H1 (cell line): ENCODE results near the gene GRID1. TPM values are rescaled to one million over a fixed set of nuclear protein-coding genes. Genes with fewer than 3 reads are reported as not detected.

ENCODE experiments used
- CTCF ChIA-PET: fragments of 300-600 bp; sonication (Branson Sonifier 250); formaldehyde crosslinking; loops from one replicate; lab custom pipeline; 2021; ENCODE audit not compliant: partially characterized antibody; lab: Charles Lee
- POLR2A ChIA-PET: fragments of 300-600 bp; sonication (Branson Sonifier 250); formaldehyde crosslinking; loops from one replicate; lab custom pipeline; 2021; ENCODE audit warnings: inconsistent platforms; ENCODE audit not compliant: partially characterized antibody; lab: Charles Lee
- DNase-seq, 2 experiments: peaks; one replicate each; pipeline versions ENCODE4 v3.0.0 to v3.0.0-alpha.2; 2010 to 2022; ENCODE audit warnings: low spot score in 2 of 2, low read depth in 1 of 2, mixed read lengths in 1 of 2
- FAIRE-seq: peaks from 2 replicates; lab custom pipeline; 2011; peaks lifted over from hg19 to GRCh38; lab: Jason Lieb, UNC
- H2AFZ ChIP-seq: 2 replicates; pipeline ENCODE4 v1.8.1; 2012; ENCODE audit warnings: low read length, inconsistent platforms
- H2AK5ac ChIP-seq: 2 replicates; pipeline ENCODE4 v1.6.1; 2013; ENCODE audit warnings: low read depth, low read length
- H2BK120ac ChIP-seq: replicated peaks from 2 replicates; pipeline ENCODE3; 2013; ENCODE audit warnings: low read depth, low read length, inconsistent platforms
- H2BK12ac ChIP-seq: 2 replicates; pipeline ENCODE4 v1.6.1; 2013; ENCODE audit warnings: low read depth, low read length
- H2BK15ac ChIP-seq: 2 replicates; pipeline ENCODE4 v1.6.1; 2013; ENCODE audit warnings: low read length
- H2BK20ac ChIP-seq: 2 replicates; pipeline ENCODE4 v1.6.1; 2013; ENCODE audit warnings: low read length
- H2BK5ac ChIP-seq: 2 replicates; pipeline ENCODE4 v1.6.1; 2013; ENCODE audit warnings: low read depth, low read length
- H3K14ac ChIP-seq: 2 replicates; pipeline ENCODE4 v1.6.1; 2013; ENCODE audit warnings: inconsistent platforms; ENCODE audit not compliant: insufficient read length
- H3K18ac ChIP-seq: 2 replicates; pipeline ENCODE4 v1.6.1; 2013; ENCODE audit warnings: low read length; ENCODE audit errors: extremely low read depth
- H3K23ac ChIP-seq: 2 replicates; pipeline ENCODE4 v1.6.1; 2013; ENCODE audit warnings: inconsistent platforms; ENCODE audit not compliant: insufficient read length
- H3K23me2 ChIP-seq: 2 replicates; pipeline ENCODE4 v1.6.1; 2013; ENCODE audit warnings: low read depth, low read length
- H3K27ac ChIP-seq: 2 replicates; pipeline ENCODE4 v1.6.1; 2011; ENCODE audit warnings: low read depth, low read length, inconsistent platforms
- H3K27me3 ChIP-seq, 4 experiments: replicated peaks in 1 of 4; 1 replicate in 1 of 4; 2 replicates in 3 of 4; pipeline versions ENCODE4 v1.6.1 to v1.8.1; 2011 to 2013; ENCODE audit warnings: low read length in 3 of 4, mild to moderate bottlenecking in 3 of 4, inconsistent platforms in 2 of 4, mixed read lengths in 2 of 4, moderate library complexity in 1 of 4; ENCODE audit not compliant: control insufficient read depth in 3 of 4, insufficient read depth in 3 of 4; ENCODE audit errors: extremely low read depth in 1 of 4
- H3K36me3 ChIP-seq, 4 experiments: 2 replicates each; pipeline versions ENCODE4 v1.6.1 to v1.8.1; 2011 to 2013; ENCODE audit warnings: mild to moderate bottlenecking in 4 of 4, low read length in 3 of 4, moderate library complexity in 2 of 4, control low read depth in 1 of 4, inconsistent platforms in 1 of 4; ENCODE audit not compliant: insufficient read depth in 4 of 4, control insufficient read depth in 2 of 4
- H3K4ac ChIP-seq: replicated peaks from 2 replicates; pipeline ENCODE3; 2013; ENCODE audit warnings: low read length, low read depth, mixed read lengths, inconsistent platforms; ENCODE audit not compliant: insufficient read length
- H3K4me1 ChIP-seq, 4 experiments: replicated peaks in 1 of 4; 1 replicate in 1 of 4; 2 replicates in 3 of 4; pipeline versions ENCODE4 v1.6.1 to v1.8.1; 2011 to 2013; ENCODE audit warnings: low read length in 3 of 4, inconsistent platforms in 2 of 4, mixed read lengths in 1 of 4; ENCODE audit not compliant: insufficient read depth in 4 of 4, control insufficient read depth in 3 of 4
- H3K4me2 ChIP-seq, 2 experiments: 2 replicates each; pipeline versions ENCODE4 v1.6.1 to v1.8.1; 2011 to 2013; ENCODE audit warnings: low read depth in 2 of 2, low read length in 2 of 2, control low read depth in 1 of 2, inconsistent platforms in 1 of 2, mild to moderate bottlenecking in 1 of 2; ENCODE audit not compliant: insufficient read depth in 1 of 2
- H3K4me3 ChIP-seq, 4 experiments: fragments of 200-600, 300-600 bp in 1 of 4; sonication (generic), shearing (Covaris generic), sonication (Bioruptor Twin) in 1 of 4; 2 replicates each; pipeline versions ENCODE4 v1.5.1 to v1.8.1; 2011 to 2016; ENCODE audit warnings: low read length in 4 of 4, low read depth in 3 of 4, control low read depth in 2 of 4, inconsistent platforms in 2 of 4, mild to moderate bottlenecking in 2 of 4, mixed read lengths in 1 of 4, moderate library complexity in 1 of 4; ENCODE audit not compliant: insufficient read depth in 2 of 4; ENCODE audit errors: extremely low read depth in 1 of 4
- H3K56ac ChIP-seq: replicated peaks from 2 replicates; pipeline ENCODE3; 2013; ENCODE audit warnings: low read depth, mild to moderate bottlenecking, mixed read lengths, low read length, inconsistent platforms; ENCODE audit not compliant: insufficient read length
- H3K79me1 ChIP-seq: 2 replicates; pipeline ENCODE4 v1.6.1; 2013; ENCODE audit warnings: low read depth, low read length, control low read depth
- H3K79me2 ChIP-seq, 2 experiments: 2 replicates each; pipeline versions ENCODE4 v1.6.1 to v1.8.1; 2012 to 2013; ENCODE audit warnings: low read length in 2 of 2, mild to moderate bottlenecking in 2 of 2, inconsistent platforms in 1 of 2; ENCODE audit not compliant: insufficient read depth in 2 of 2, control insufficient read depth in 1 of 2
- H3K9ac ChIP-seq, 4 experiments: replicated peaks in 1 of 4; 1 replicate in 1 of 4; 2 replicates in 3 of 4; pipeline versions ENCODE4 v1.6.1 to v1.8.1; 2011 to 2013; ENCODE audit warnings: low read depth in 3 of 4, low read length in 3 of 4, control low read depth in 2 of 4, mild to moderate bottlenecking in 2 of 4, moderate library complexity in 2 of 4, inconsistent platforms in 1 of 4; ENCODE audit errors: extremely low read depth in 1 of 4
- H3K9me3 ChIP-seq, 2 experiments: 2 replicates each; pipeline versions ENCODE4 v1.6.1 to v1.8.1; 2012 to 2013; ENCODE audit warnings: mild to moderate bottlenecking in 2 of 2, moderate library complexity in 2 of 2, control low read depth in 1 of 2, inconsistent platforms in 1 of 2, low read depth in 1 of 2, low read length in 1 of 2, mixed read lengths in 1 of 2; ENCODE audit not compliant: insufficient read depth in 2 of 2
- H4K20me1 ChIP-seq, 2 experiments: replicated peaks in 1 of 2; 2 replicates each; pipeline versions ENCODE3 to v1.8.1; 2011 to 2013; ENCODE audit warnings: inconsistent platforms in 2 of 2, low read length in 2 of 2, mild to moderate bottlenecking in 1 of 2; ENCODE audit not compliant: insufficient read depth in 2 of 2, control insufficient read depth in 1 of 2
- H4K5ac ChIP-seq: 2 replicates; pipeline ENCODE4 v1.6.1; 2013; ENCODE audit warnings: low read length, low read depth, mixed read lengths, inconsistent platforms; ENCODE audit not compliant: insufficient read length
- H4K8ac ChIP-seq: 2 replicates; pipeline ENCODE4 v1.8.0; 2013; ENCODE audit warnings: mild to moderate bottlenecking, moderate library complexity, low read length, inconsistent platforms; ENCODE audit not compliant: insufficient read depth; ENCODE audit errors: extremely low read depth
- H4K91ac ChIP-seq: replicated peaks from 2 replicates; pipeline ENCODE3; 2013; ENCODE audit warnings: low read length, mixed read lengths, inconsistent platforms; ENCODE audit not compliant: insufficient read length
- CBX5 ChIP-seq: fragments of 300-800, 300-1000 bp; sonication (generic); IDR thresholded peaks from 2 replicates; pipeline ENCODE4 v1.7.1; 2016; ENCODE audit warnings: antibody characterized with exemption, low read length, low read depth
- CBX8 ChIP-seq: fragments of 300-800, 300-1000 bp; sonication (generic); IDR thresholded peaks from 2 replicates; pipeline ENCODE4 v1.7.1; 2016; ENCODE audit warnings: low read depth, low read length, borderline replicate concordance
- CREB1 ChIP-seq: IDR thresholded peaks from 2 replicates; pipeline ENCODE4 v1.6.1; 2012; ENCODE audit warnings: inconsistent platforms
- EZH2 ChIP-seq: fragments of 200-600 bp; sonication (generic); IDR thresholded peaks from 2 replicates; pipeline ENCODE4 v1.7.1; 2012; ENCODE audit warnings: low read depth, mild to moderate bottlenecking, moderate library complexity, low read length, inconsistent platforms; ENCODE audit not compliant: severe bottlenecking
- HDAC2 ChIP-seq, 2 experiments: fragments of 300-600 bp in 1 of 2; sonication (generic) in 1 of 2; IDR thresholded peaks; 2 replicates each; pipeline ENCODE4 v1.6.1; 2011 to 2012; ENCODE audit warnings: low read depth in 2 of 2, low read length in 2 of 2, mild to moderate bottlenecking in 2 of 2, moderate library complexity in 2 of 2, borderline replicate concordance in 1 of 2, inconsistent platforms in 1 of 2
- HDAC6 ChIP-seq: IDR thresholded peaks from one replicate; pipeline ENCODE4 v1.7.1; 2012; ENCODE audit warnings: low read depth, mild to moderate bottlenecking, inconsistent platforms, low read length, moderate library complexity
- KDM5A ChIP-seq: fragments of 200-600 bp; IDR thresholded peaks from 2 replicates; pipeline ENCODE4 v1.7.1; 2012; ENCODE audit warnings: mild to moderate bottlenecking, low read length, inconsistent platforms, mixed read lengths
- RAD21 ChIP-seq, 2 experiments: IDR thresholded peaks in 1 of 2; conservative IDR thresholded peaks in 1 of 2; 2 replicates each; pipeline ENCODE4 v1.6.1; 2011; ENCODE audit warnings: low read depth in 2 of 2, low read length in 2 of 2, improper control_type of control experiment in 1 of 2, inconsistent platforms in 1 of 2, mild to moderate bottlenecking in 1 of 2, moderate library complexity in 1 of 2
- SAP30 ChIP-seq: fragments of 300-600 bp; sonication (generic); IDR thresholded peaks from 2 replicates; pipeline ENCODE4 v1.7.1; 2012; ENCODE audit warnings: low read length, moderate library complexity, mild to moderate bottlenecking, inconsistent platforms; ENCODE audit not compliant: insufficient read depth, insufficient replicate concordance
- SP2 ChIP-seq: IDR thresholded peaks from 2 replicates; pipeline ENCODE4 v1.6.1; 2012; ENCODE audit warnings: mild to moderate bottlenecking, low read length, inconsistent platforms
- SUZ12 ChIP-seq: fragments of 200-600 bp; sonication (generic); IDR thresholded peaks from 2 replicates; pipeline ENCODE4 v1.6.1; 2012; ENCODE audit warnings: mild to moderate bottlenecking, inconsistent platforms, low read length, moderate library complexity, mixed read lengths
- TBP ChIP-seq: IDR thresholded peaks from 2 replicates; pipeline ENCODE4 v1.6.1; 2011; ENCODE audit warnings: low read depth, low read length, improper control_type of control experiment
- WGBS, 2 experiments: shearing (Covaris generic) in 1 of 2; methylation state at CpG; one replicate each; pipeline versions ENCODE4 v1.1.6 to v1.1.7; 2013 to 2015; ENCODE audit warnings: low lambda C conversion rate in 2 of 2, mixed read lengths in 2 of 2, inconsistent platforms in 1 of 2, low coverage in 1 of 2, missing lambda C conversion rate in 1 of 2; ENCODE audit not compliant: insufficient replicate concordance in 2 of 2, insufficient coverage in 1 of 2, insufficient read length in 1 of 2; ENCODE audit errors: extremely low coverage in 1 of 2, missing lambda C conversion rate in 1 of 2; 5-methylcytosine and 5-hydroxymethylcytosine counted together
- polyA plus RNA-seq, 7 experiments: library from polyadenylated mRNA; depleted of rRNA in 3 of 7; stranded (reverse) in 5 of 7; unstranded in 2 of 7; fragments of >200 nt in 5 of 7; fragments of 200-250 nt in 2 of 7; gene quantifications; 1 replicate in 5 of 7; 2 replicates in 1 of 7; 4 replicates in 1 of 7; pipeline versions ENCODE4 v1.2.1 to v1.2.3, GENCODE V29; 2011 to 2013; ENCODE audit warnings: missing spikeins in 2 of 7, mixed read lengths in 2 of 7
- total RNA-seq: library from RNA; stranded (reverse); fragmentation: NEBNext Ultra II Directional; extraction: Animal tissue kit (Norgen Biotek cat#: 25700); gene quantifications from 2 replicates; pipeline ENCODE4 v1.2.1, GENCODE V29; 2021
- TF ChIP-seq, protein P1 (sequence below): IDR thresholded peaks from 2 replicates; pipeline ENCODE4 v1.6.1; 2012; ENCODE audit warnings: inconsistent platforms

GRID1 gene
- total and polyA plus RNA-seq, 2 of the 8 experiments (the other 6 are each of a cell fraction or from before 2014, with no cell fraction given) = 0.22 to 0.30 TPM

DNA sequence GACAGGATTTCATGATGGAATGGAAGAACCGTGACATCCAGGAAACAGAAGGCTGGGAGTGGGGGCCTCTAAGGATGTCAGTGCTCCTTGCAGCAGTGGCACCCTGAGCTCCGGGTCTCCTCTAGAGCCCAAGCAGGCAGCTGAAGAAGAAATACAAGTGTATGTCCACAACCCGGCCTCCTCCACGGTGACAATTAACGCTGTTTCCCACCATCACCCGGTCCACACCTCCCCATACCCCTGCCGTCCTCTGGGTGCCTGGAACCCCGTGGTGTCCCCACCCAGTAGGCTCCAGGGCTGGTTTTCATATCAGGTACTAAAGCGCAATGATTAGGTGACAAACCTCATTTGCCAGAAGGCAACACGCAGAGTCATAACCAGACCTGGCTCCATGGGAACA is 30.3 kb downstream of the GRID1 start:
- Histone ChIP-seq H3K79me1 (no peaks in the 10 kb centered on the region), H2BK12ac (no peak overlapping the region), H3K36me3 (no peaks in the 10 kb centered on the region), H3K18ac (no peak overlapping the region), H3K27me3 (0 out of 7 replicates have a peak, but pooled peaks cover 0 to 3% (median 0%) of the 10 kb centered on the region in 4 experiments), H2AK5ac (no peak overlapping the region), H2BK20ac (no peak overlapping the region), H2BK15ac (no peak overlapping the region), H4K20me1 (peaks cover 0 to 2% of the 10 kb centered on the region in 2 experiments), H4K8ac (no peak overlapping the region), H3K4me3 (no peak overlapping the region), H3K4ac (no peak overlapping the region), H3K4me2 (no peak overlapping the region), H3K23me2 (peaks cover 2% of the 10 kb centered on the region; the same call in 1 of the 2 replicates), H3K23ac (no peak overlapping the region), H2AFZ (no peak overlapping the region), H3K79me2 (no peaks in the 10 kb centered on the region), H3K9ac (no peak overlapping the region), H2BK5ac (no peak overlapping the region), H3K4me1 (peaks cover 3 to 13% (median 11%) of the 10 kb centered on the region in 4 experiments; a peak in 6 of 7 replicates), H3K27ac (no peak overlapping the region), H3K9me3 (no peaks in the 10 kb centered on the region), H4K5ac (no peak overlapping the region), H3K56ac (no peak overlapping the region), H2BK120ac (no peak overlapping the region), H4K91ac (no peak overlapping the region), H3K14ac (no peak overlapping the region)
- POLR2A ChIA-PET = no interaction called here
- no peak for FAIRE-seq
- no peak for DNase-seq
- CTCF ChIA-PET = interaction anchor here (1.1 to 3.3 kb wide), 6 partner anchors 13 to 83 kb away, joined by 3 to 24 read pairs (median 6); no protein-coding TSS in a partner anchor
- WGBS, 2 experiments = 90% methylated on average over 10 of the region's 10 CpGs; no CpG with 5 or more reads in 1 of the 2 experiments
- TF ChIP-seq CREB1 (no peak), SUZ12 (no peak), HDAC2 (IDR thresholded peaks at IDR 0.05; ENCODE audit: borderline replicate concordance in 1 of 2, low read depth in 2 of 2, low read length in 2 of 2) (no peak), SP2 (no peak), CBX8 (no peak), RAD21 (IDR thresholded peaks at IDR 0.05 in 1 of 2, conservative IDR thresholded peaks at IDR 0.05 in 1 of 2; ENCODE audit: low read depth in 2 of 2, low read length in 2 of 2) (no peak), CBX5 (no peak), EZH2 (no peak), KDM5A (no peak), TBP (no peak), HDAC6 (no peak), SAP30 (no peak)
- TF ChIP-seq, protein P1, sequence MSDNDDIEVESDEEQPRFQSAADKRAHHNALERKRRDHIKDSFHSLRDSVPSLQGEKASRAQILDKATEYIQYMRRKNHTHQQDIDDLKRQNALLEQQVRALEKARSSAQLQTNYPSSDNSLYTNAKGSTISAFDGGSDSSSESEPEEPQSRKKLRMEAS = no peak
